ENCODE measurements around the gene PFKFB2. TPM values are rescaled to one million over a fixed set of nuclear protein-coding genes. Genes with fewer than 3 reads are reported as not detected.
A peak's percentile ranks its signal among the peaks of the same experiment; 100 is the strongest.

Gene PFKFB2
- total and polyA plus RNA-seq, 3 donors from 2014 or later, result 12.9 to 17.6 (median 13.9) TPM

GRCh38 chr1:207081806-207082205 lies 28.7 kb downstream of the PFKFB2 start:
- WGBS, 2 donors, result 93 to 95% methylated on average over 2 of the region's 2 CpGs
- no peaks in the 10 kb centered on the region for H3K9me3 ChIP-seq
- no peaks in the 10 kb centered on the region for H3K27me3 ChIP-seq
- peaks cover 8% of the 10 kb centered on the region for H3K4me1 ChIP-seq
- no peak overlapping the region for H3K4me3 ChIP-seq
- H3K36me3 ChIP-seq (ENCODE audit: low read depth, missing control alignments), result no peaks in the 10 kb centered on the region
- TF ChIP-seq, protein P1, sequence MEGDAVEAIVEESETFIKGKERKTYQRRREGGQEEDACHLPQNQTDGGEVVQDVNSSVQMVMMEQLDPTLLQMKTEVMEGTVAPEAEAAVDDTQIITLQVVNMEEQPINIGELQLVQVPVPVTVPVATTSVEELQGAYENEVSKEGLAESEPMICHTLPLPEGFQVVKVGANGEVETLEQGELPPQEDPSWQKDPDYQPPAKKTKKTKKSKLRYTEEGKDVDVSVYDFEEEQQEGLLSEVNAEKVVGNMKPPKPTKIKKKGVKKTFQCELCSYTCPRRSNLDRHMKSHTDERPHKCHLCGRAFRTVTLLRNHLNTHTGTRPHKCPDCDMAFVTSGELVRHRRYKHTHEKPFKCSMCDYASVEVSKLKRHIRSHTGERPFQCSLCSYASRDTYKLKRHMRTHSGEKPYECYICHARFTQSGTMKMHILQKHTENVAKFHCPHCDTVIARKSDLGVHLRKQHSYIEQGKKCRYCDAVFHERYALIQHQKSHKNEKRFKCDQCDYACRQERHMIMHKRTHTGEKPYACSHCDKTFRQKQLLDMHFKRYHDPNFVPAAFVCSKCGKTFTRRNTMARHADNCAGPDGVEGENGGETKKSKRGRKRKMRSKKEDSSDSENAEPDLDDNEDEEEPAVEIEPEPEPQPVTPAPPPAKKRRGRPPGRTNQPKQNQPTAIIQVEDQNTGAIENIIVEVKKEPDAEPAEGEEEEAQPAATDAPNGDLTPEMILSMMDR (IDR thresholded peaks at IDR 0.05), result no peak
- no peak for DNase-seq
- no peak overlapping the region for H3K27ac ChIP-seq
- intact Hi-C loops (cut with DNase I; ENCODE audit: low total_unique reads), result loop anchor here (10.0 kb wide), 1 partner anchor 323 kb away; no protein-coding TSS in a partner anchor

GRCh38 chr1:207084232-207084631 lies 31.2 kb downstream of the PFKFB2 start:
- Histone ChIP-seq H3K27ac (no peak overlapping the region), H3K36me3 (ENCODE audit: low read depth, missing control alignments) (no peaks in the 10 kb centered on the region), H3K4me1 (peaks cover 19% of the 10 kb centered on the region), H3K9me3 (no peaks in the 10 kb centered on the region), H3K27me3 (no peaks in the 10 kb centered on the region), H3K4me3 (no peak overlapping the region)
- intact Hi-C loops (cut with DNase I; ENCODE audit: low total_unique reads), result loop anchor here (10.0 kb wide), 1 partner anchor 321 kb away; no protein-coding TSS in a partner anchor
- DNase-seq, result no peak
- WGBS, 2 donors, result 55 to 61% methylated on average over 2 of the region's 2 CpGs
- TF ChIP-seq POLR2A (IDR thresholded peaks at IDR 0.05), result no peak

DNA sequence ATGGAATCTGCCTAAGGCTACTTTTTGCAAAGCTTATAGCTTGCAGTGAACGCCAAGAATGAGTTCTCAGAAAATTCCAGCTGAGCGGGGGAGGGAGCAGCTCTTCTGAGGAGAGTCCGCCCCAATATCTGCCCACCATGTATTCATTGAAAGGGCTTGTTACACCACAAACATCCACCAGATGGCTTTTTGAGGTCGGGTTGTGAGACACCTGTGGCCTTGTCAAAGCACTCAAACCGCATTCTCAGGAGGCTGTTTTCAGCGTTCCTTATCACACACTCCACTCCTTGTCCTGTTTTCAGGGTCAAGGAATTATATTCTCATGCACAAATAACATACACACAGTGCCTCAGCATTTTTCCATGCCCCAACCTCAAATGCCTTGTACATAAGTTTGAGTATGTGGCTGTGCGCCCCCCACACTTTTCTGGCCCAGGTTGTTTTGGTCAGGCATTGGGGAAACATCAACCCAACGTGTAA lies 31.7 kb downstream of the PFKFB2 start:
- DNase-seq, result peak; percentile 66
- TF ChIP-seq POLR2A (IDR thresholded peaks at IDR 0.05), result no peak
- TF ChIP-seq, protein P1 (IDR thresholded peaks at IDR 0.05), result peak; percentile 18 to 51 (median 44)
- Histone ChIP-seq H3K27ac (no peak overlapping the region), H3K9me3 (no peaks in the 10 kb centered on the region), H3K4me1 (peaks cover 21% of the 10 kb centered on the region), H3K36me3 (ENCODE audit: low read depth, missing control alignments) (no peaks in the 10 kb centered on the region), H3K4me3 (no peak overlapping the region), H3K27me3 (no peaks in the 10 kb centered on the region)
- intact Hi-C loops (cut with DNase I; ENCODE audit: low total_unique reads), result loop anchor here (10.0 kb wide), 1 partner anchor 320 kb away; no protein-coding TSS in a partner anchor
- WGBS, 2 donors, result 34 to 48% methylated on average over 8 of the region's 8 CpGs

DNA sequence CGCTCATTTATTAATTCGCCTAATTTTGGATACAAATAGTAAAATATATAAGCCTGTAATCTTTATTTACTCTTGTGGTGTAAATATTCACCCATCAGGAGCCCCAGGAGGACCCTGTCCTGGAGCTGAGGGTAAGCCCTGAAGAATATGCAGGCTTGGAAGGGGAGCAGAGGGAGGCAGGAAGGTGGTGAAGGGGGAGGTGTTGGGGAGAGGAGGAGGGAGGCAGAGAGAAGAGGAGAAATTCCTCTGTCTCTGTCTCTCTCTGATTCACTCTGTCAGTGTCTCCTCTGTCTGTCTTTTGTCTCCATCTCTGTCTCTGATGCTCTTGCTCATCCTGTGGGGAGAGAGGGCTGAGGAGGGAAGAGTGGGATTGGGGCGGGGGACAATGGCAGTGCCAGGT lies 32.8 kb downstream of the PFKFB2 start:
- WGBS, 2 donors, result 68 to 81% methylated on average over 3 of the region's 3 CpGs

DNA sequence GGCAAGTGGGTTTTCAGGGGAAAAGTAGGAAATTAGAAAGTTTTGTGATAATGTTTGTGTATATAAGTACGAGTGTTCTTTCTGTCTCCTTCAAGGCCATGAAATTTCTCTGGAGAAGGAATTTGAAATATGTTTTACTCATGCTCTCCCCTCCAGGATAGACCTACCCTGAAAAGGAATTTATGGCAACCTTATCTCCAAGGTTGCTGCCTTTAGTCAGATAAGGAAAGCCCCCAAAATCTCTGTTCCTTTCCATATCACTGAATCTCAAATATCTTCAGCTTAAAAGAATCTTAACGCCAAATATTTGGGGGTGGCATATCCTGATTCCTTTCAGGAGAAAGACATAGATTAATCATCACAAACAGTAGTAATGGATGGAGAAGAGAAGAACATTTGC lies 35.1 kb downstream of the PFKFB2 start:
- WGBS, 2 donors, result 48 to 50% methylated on average over 2 of the region's 2 CpGs
- TF ChIP-seq POLR2A (IDR thresholded peaks at IDR 0.05), result no peak
- TF ChIP-seq, protein P1 (IDR thresholded peaks at IDR 0.05), result no peak
- H3K36me3 ChIP-seq (ENCODE audit: low read depth, missing control alignments), result no peaks in the 10 kb centered on the region
- intact Hi-C loops (cut with DNase I; ENCODE audit: low total_unique reads), result loop anchor here (10.0 kb wide), 1 partner anchor 317 kb away; no protein-coding TSS in a partner anchor
- no peaks in the 10 kb centered on the region for H3K9me3 ChIP-seq
- DNase-seq, result no peak
- no peaks in the 10 kb centered on the region for H3K27me3 ChIP-seq
- no peak overlapping the region for H3K27ac ChIP-seq
- peaks cover 21% of the 10 kb centered on the region for H3K4me1 ChIP-seq
- no peak overlapping the region for H3K4me3 ChIP-seq

More for the DNA sequence above, 32.8 kb downstream of the PFKFB2 start:
- no peak overlapping the region for H3K27ac ChIP-seq
- peaks cover 21% of the 10 kb centered on the region for H3K4me1 ChIP-seq
- no peaks in the 10 kb centered on the region for H3K9me3 ChIP-seq
- H3K27me3 ChIP-seq, result no peaks in the 10 kb centered on the region
- no peaks in the 10 kb centered on the region for H3K36me3 ChIP-seq (ENCODE audit: low read depth, missing control alignments)
- TF ChIP-seq, protein P1 (IDR thresholded peaks at IDR 0.05), result no peak
- no peak for TF ChIP-seq POLR2A (IDR thresholded peaks at IDR 0.05)
- DNase-seq, result no peak
- intact Hi-C loops (cut with DNase I; ENCODE audit: low total_unique reads), result loop anchor here (10.0 kb wide), 1 partner anchor 319 kb away; no protein-coding TSS in a partner anchor
- no peak overlapping the region for H3K4me3 ChIP-seq
